K562 (cell line): ENCODE data around the gene FMOD.

ENCODE experiments used
- EWSR1 ChIP-seq: fragments of 450-650 bp; IDR thresholded peaks from 2 replicates; pipeline ENCODE4 v1.6.1; 2018; ENCODE audit warnings: borderline replicate concordance, mild to moderate bottlenecking, low read depth, moderate library complexity; ENCODE audit not compliant: partially characterized antibody
- JUND ChIP-seq, 2 experiments: IDR thresholded peaks; 2 replicates in 1 of 2; 3 replicates in 1 of 2; pipeline ENCODE4 v1.6.1; 2011; ENCODE audit warnings: borderline replicate concordance in 2 of 2, low read depth in 2 of 2, low read length in 2 of 2, improper control_type of control experiment in 1 of 2, missing biosample characterization in 1 of 2, missing genetic modification characterization in 1 of 2, missing genetic modification reagents in 1 of 2
- NELFE ChIP-seq: IDR thresholded peaks from 2 replicates; pipeline ENCODE4 v1.6.1; 2011; ENCODE audit warnings: mild to moderate bottlenecking; ENCODE audit not compliant: insufficient read depth, insufficient read length
- POLR2A ChIP-seq: fragments of 450-650 bp; conservative IDR thresholded peaks from 2 replicates; pipeline ENCODE4 v1.6.1; 2016
- SNIP1 ChIP-seq: fragments of 450-650 bp; IDR thresholded peaks from 2 replicates; pipeline ENCODE4 v1.7.1; 2017; ENCODE audit warnings: low read depth, mild to moderate bottlenecking
- ZNF785 ChIP-seq: fragments of 250-450 bp; sonication (Bioruptor Pico); IDR thresholded peaks from 2 replicates; pipeline ENCODE4 v1.4.0; 2020; ENCODE audit warnings: mild to moderate bottlenecking
- TF ChIP-seq, protein P1 (sequence below), 3 experiments: IDR thresholded peaks in 2 of 3; conservative IDR thresholded peaks in 1 of 3; 2 replicates each; pipeline ENCODE4 v1.5.1; 2011 to 2012; ENCODE audit warnings: low read length in 3 of 3, mild to moderate bottlenecking in 3 of 3, control low read depth in 2 of 3, improper control_type of control experiment in 1 of 3, inconsistent platforms in 1 of 3, low read depth in 1 of 3, mixed read lengths in 1 of 3, moderate library complexity in 1 of 3; ENCODE audit not compliant: insufficient read depth in 2 of 3
- TF ChIP-seq, protein P2 (sequence below): sonication (generic); formaldehyde crosslinking; IDR thresholded peaks from 2 replicates; pipeline ENCODE4 v1.5.0; 2020; ENCODE audit warnings: missing genetic modification reagents
- TF ChIP-seq, protein P3 (sequence below): fragments of 250-450 bp; sonication (Bioruptor Pico); IDR thresholded peaks from 2 replicates; pipeline ENCODE4 v1.9.0; 2021; ENCODE audit warnings: mild to moderate bottlenecking, inconsistent platforms
- TF ChIP-seq, protein P4 (sequence below): fragments of 450-650 bp; conservative IDR thresholded peaks from 2 replicates; pipeline ENCODE4 v1.6.1; 2016; ENCODE audit warnings: missing genetic modification characterization, low read depth, mild to moderate bottlenecking, control low read depth, missing compliant biosample characterization
- TF ChIP-seq, protein P5 (sequence below): conservative IDR thresholded peaks from 2 replicates; pipeline ENCODE4 v1.6.1; 2011; ENCODE audit warnings: low read depth, mild to moderate bottlenecking, low read length; ENCODE audit not compliant: control insufficient read depth
- TF ChIP-seq, protein P6 (sequence below): sonication (generic); formaldehyde crosslinking; IDR thresholded peaks from 2 replicates; pipeline ENCODE4 v1.8.1; 2023; ENCODE audit warnings: mild to moderate bottlenecking, missing genetic modification reagents

DNA sequence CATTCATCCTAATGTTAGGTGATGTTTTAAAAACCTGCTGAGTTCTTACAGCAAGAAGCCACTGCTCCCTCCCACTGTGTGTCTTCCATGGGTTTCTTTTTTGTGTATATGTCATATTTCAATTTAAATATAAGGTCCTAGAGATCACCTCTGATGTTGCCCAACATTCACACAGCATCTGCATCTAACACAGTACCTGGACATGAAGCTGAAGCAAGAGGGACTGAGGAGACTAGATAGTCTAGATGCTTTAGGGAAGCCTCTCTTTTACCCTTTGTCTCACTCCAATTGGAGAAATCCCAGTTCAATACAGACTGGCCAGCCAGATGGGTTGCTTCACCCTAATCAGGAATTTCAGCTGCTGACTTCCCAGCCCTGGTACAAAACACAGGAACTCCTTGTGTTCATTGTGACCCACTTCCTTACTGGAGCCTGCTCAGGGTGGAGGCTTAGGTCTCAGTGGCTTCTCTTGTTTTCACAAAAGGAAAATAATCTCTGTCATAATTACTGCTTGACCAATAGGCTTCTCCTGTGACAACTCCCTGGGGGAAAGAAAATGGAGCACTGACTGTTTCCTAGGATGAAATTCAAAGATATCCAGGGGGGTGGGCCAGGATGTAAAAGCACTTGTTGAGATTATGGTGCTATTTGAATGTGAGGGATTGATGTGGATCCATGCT is 28.3 kb downstream of the FMOD start:
- TF ChIP-seq, protein P1, sequence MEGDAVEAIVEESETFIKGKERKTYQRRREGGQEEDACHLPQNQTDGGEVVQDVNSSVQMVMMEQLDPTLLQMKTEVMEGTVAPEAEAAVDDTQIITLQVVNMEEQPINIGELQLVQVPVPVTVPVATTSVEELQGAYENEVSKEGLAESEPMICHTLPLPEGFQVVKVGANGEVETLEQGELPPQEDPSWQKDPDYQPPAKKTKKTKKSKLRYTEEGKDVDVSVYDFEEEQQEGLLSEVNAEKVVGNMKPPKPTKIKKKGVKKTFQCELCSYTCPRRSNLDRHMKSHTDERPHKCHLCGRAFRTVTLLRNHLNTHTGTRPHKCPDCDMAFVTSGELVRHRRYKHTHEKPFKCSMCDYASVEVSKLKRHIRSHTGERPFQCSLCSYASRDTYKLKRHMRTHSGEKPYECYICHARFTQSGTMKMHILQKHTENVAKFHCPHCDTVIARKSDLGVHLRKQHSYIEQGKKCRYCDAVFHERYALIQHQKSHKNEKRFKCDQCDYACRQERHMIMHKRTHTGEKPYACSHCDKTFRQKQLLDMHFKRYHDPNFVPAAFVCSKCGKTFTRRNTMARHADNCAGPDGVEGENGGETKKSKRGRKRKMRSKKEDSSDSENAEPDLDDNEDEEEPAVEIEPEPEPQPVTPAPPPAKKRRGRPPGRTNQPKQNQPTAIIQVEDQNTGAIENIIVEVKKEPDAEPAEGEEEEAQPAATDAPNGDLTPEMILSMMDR (IDR thresholded peaks at IDR 0.05 in 2 of 3, conservative IDR thresholded peaks at IDR 0.05 in 1 of 3; ENCODE audit: insufficient read depth in 2 of 3, low read depth in 1 of 3, low read length in 3 of 3) = no peak
- no peak for TF ChIP-seq ZNF785 (CRISPR knock-in tag)
- no peak for TF ChIP-seq SNIP1
- TF ChIP-seq NELFE = no peak
- no peak for TF ChIP-seq JUND (IDR thresholded peaks at IDR 0.05; ENCODE audit: borderline replicate concordance, low read depth, low read length)
- TF ChIP-seq JUND (tag; IDR thresholded peaks at IDR 0.05; ENCODE audit: borderline replicate concordance, low read depth, low read length) = no peak
- TF ChIP-seq, protein P2, sequence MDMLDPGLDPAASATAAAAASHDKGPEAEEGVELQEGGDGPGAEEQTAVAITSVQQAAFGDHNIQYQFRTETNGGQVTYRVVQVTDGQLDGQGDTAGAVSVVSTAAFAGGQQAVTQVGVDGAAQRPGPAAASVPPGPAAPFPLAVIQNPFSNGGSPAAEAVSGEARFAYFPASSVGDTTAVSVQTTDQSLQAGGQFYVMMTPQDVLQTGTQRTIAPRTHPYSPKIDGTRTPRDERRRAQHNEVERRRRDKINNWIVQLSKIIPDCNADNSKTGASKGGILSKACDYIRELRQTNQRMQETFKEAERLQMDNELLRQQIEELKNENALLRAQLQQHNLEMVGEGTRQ (CRISPR knock-in tag) = no peak
- TF ChIP-seq POLR2A = no peak
- TF ChIP-seq, protein P3, sequence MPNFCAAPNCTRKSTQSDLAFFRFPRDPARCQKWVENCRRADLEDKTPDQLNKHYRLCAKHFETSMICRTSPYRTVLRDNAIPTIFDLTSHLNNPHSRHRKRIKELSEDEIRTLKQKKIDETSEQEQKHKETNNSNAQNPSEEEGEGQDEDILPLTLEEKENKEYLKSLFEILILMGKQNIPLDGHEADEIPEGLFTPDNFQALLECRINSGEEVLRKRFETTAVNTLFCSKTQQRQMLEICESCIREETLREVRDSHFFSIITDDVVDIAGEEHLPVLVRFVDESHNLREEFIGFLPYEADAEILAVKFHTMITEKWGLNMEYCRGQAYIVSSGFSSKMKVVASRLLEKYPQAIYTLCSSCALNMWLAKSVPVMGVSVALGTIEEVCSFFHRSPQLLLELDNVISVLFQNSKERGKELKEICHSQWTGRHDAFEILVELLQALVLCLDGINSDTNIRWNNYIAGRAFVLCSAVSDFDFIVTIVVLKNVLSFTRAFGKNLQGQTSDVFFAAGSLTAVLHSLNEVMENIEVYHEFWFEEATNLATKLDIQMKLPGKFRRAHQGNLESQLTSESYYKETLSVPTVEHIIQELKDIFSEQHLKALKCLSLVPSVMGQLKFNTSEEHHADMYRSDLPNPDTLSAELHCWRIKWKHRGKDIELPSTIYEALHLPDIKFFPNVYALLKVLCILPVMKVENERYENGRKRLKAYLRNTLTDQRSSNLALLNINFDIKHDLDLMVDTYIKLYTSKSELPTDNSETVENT (CRISPR knock-in tag) = no peak
- no peak for TF ChIP-seq EWSR1
- TF ChIP-seq, protein P4, sequence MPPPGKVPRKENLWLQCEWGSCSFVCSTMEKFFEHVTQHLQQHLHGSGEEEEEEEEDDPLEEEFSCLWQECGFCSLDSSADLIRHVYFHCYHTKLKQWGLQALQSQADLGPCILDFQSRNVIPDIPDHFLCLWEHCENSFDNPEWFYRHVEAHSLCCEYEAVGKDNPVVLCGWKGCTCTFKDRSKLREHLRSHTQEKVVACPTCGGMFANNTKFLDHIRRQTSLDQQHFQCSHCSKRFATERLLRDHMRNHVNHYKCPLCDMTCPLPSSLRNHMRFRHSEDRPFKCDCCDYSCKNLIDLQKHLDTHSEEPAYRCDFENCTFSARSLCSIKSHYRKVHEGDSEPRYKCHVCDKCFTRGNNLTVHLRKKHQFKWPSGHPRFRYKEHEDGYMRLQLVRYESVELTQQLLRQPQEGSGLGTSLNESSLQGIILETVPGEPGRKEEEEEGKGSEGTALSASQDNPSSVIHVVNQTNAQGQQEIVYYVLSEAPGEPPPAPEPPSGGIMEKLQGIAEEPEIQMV = no peak
- TF ChIP-seq, protein P5, sequence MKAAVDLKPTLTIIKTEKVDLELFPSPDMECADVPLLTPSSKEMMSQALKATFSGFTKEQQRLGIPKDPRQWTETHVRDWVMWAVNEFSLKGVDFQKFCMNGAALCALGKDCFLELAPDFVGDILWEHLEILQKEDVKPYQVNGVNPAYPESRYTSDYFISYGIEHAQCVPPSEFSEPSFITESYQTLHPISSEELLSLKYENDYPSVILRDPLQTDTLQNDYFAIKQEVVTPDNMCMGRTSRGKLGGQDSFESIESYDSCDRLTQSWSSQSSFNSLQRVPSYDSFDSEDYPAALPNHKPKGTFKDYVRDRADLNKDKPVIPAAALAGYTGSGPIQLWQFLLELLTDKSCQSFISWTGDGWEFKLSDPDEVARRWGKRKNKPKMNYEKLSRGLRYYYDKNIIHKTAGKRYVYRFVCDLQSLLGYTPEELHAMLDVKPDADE = no peak
- TF ChIP-seq, protein P6, sequence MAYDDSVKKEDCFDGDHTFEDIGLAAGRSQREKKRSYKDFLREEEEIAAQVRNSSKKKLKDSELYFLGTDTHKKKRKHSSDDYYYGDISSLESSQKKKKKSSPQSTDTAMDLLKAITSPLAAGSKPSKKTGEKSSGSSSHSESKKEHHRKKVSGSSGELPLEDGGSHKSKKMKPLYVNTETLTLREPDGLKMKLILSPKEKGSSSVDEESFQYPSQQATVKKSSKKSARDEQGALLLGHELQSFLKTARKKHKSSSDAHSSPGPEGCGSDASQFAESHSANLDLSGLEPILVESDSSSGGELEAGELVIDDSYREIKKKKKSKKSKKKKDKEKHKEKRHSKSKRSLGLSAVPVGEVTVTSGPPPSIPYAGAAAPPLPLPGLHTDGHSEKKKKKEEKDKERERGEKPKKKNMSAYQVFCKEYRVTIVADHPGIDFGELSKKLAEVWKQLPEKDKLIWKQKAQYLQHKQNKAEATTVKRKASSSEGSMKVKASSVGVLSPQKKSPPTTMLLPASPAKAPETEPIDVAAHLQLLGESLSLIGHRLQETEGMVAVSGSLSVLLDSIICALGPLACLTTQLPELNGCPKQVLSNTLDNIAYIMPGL (CRISPR knock-in tag) = no peak
